ENCODE measurements around the gene LCN10. TPM values are rescaled to one million over a fixed set of nuclear protein-coding genes. Genes with fewer than 3 reads are reported as not detected.
A peak's percentile ranks its signal among the peaks of the same experiment; 100 is the strongest.

The LCN10 gene
- total RNA-seq, 4 donors from 2014 or later = 3.5 to 10.2 (median 5.0) TPM

- no peak for TF ChIP-seq CTCF (IDR thresholded peaks at IDR 0.05)
- DNase-seq (ENCODE audit: low spot score) (no peak), ATAC-seq (ENCODE audit: low FRiP score) (no peak)
Observed at GRCh38 chr9:136695955-136696354, 46.8 kb downstream of the LCN10 start.

- ATAC-seq (ENCODE audit: low FRiP score) = no peak
- DNase-seq (ENCODE audit: low spot score) = no peak
- TF ChIP-seq CTCF (IDR thresholded peaks at IDR 0.05) = no peak
Observed at GRCh38 chr9:136695435-136695895, 47.3 kb downstream of the LCN10 start.

- DNase-seq (ENCODE audit: low spot score) = no peak
- TF ChIP-seq CTCF (IDR thresholded peaks at IDR 0.05) = no peak
- ATAC-seq (ENCODE audit: low FRiP score) = no peak
Observed at GRCh38 chr9:136694872-136695247, 47.9 kb downstream of the LCN10 start.

GRCh38 chr9:136694163-136694871 lies 48.4 kb downstream of the LCN10 start:
- TF ChIP-seq CTCF (IDR thresholded peaks at IDR 0.05) = peak in 1 of 3 donors; percentile 25
- DNase-seq (ENCODE audit: low spot score) = peak; percentile 52
- ATAC-seq (ENCODE audit: low FRiP score) = peak; percentile 48

GRCh38 chr9:136693490-136694162 lies 49.1 kb downstream of the LCN10 start:
- ATAC-seq (ENCODE audit: low FRiP score) (peak; percentile 59), DNase-seq (ENCODE audit: low spot score) (no peak)
- TF ChIP-seq CTCF (IDR thresholded peaks at IDR 0.05) = no peak

- DNase-seq (ENCODE audit: low spot score) (no peak), ATAC-seq (ENCODE audit: low FRiP score) (no peak)
- TF ChIP-seq CTCF (IDR thresholded peaks at IDR 0.05) = no peak
Observed at GRCh38 chr9:136693135-136693489, 49.6 kb downstream of the LCN10 start.

Data from omental fat pad (tissue), 4 donors.